Stimulated activated CD8-positive, alpha-beta memory T cell treated with anti-CD3 and anti-CD28 coated beads, Interleukin-2, amount 100 ng/mL, for 48 hours (primary cell): ENCODE data around the gene YTHDC2.
"Not testable (repeated sequence)": the region's sequence is repeated elsewhere in the genome, so short reads cannot be mapped to it uniquely, and the experiment has no call there.

ENCODE experiments used
- DNase-seq, 2 donors: peaks; one replicate each; pipeline ENCODE4 v3.0.0-alpha.2; 2020; ENCODE audit warnings: low read depth in 2 of 2

YTHDC2 gene

DNA sequence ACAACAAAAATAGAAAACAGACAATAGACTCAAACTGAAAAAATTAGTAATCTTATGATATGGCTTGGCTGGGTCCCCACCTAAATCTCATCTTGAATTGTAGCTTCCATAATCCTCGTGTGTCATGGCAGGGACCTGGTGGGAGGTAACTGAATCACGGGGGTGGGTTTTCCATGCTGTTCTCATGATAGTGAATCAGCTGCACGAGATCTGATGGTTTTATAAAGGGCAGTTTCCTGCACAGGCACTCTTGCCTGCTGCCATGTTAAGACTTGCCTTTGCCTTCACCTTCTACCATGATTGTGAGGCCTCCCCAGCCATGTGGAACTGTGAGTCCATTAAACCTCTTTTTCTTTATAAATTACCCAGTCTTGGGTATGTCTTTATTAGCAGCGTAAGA, 89.8 kb downstream of the YTHDC2 start:
- not testable (repeated sequence) for DNase-seq

GRCh38 chr5:113606298-113607134, 93.0 kb downstream of the YTHDC2 start:
- DNase-seq, result no peak

DNA sequence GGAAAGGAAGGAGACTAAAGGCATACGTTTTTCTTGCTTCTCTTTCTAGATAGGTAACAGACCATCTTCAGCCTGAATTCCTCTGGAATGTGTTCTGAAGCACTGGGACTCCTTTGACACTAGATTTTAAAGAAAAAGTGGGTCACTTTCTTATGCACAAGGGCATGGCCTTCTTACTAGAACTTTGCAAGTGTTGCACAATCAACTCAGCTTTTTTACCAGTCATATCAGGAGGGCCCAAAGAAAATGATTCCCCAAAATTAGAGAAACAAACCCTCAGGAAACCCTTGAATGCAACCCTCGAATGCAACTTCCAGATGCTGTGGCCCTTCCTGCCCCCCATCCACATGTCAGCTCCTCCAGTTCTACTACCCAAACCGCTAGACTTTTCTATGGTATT, 93.9 kb downstream of the YTHDC2 start:
- DNase-seq, result no peak

DNA sequence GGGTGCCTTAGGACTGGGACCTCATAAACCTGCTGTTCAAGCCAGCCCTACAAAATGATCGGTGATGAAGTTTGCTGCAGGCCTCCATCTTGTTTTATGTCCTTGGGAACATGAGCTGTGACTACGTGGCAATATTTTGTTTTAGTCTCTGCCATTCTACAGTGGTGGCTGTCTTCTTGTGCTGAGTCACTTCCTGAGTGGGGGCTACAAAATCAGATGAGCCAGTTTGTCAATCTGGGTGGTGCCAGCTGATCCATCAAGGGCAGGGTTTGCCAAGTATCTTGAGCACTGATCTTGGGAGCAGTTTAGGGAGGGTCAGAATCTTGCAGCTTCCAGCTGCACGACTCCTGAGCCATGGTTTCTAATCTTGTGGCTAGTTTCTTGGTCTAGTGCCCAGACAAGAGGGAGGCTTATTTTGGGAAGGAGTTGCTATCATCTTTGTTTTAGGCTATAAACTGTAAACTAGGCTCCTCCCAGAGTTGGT, 94.7 kb downstream of the YTHDC2 start:
- no peak for DNase-seq

GRCh38 chr5:113612060-113612496, 98.6 kb downstream of the YTHDC2 start:
- no peak for DNase-seq

- DNase-seq, result no peak
These were observed 100.7 kb downstream of the YTHDC2 start for GRCh38 chr5:113614191-113614590.

DNA sequence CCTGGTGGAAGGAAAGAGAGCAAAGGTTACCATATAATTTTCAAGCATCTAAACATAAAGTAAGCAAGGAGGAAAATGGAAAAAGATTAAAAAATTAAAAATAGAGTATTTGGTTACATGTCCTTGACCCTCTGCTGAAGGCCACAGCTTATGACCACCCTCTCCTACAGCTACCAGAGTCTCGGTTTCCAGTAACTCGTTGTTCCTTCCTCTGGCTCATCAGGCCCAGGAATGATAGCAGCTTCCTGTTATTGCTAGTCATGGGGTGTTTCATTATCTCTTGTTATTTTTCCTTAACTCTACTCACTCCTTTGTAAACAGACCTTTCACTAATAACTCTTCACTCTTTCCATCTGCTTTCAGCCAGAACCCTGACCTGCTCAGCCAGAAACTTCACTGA, 102.2 kb downstream of the YTHDC2 start:
- no peak for DNase-seq

- no peak for DNase-seq
These were observed 103.8 kb downstream of the YTHDC2 start for GRCh38 chr5:113617191-113617796.

GRCh38 chr5:113632996-113633395, 119.5 kb downstream of the YTHDC2 start:
- DNase-seq, result no peak

GRCh38 chr5:113634957-113635356, 121.5 kb downstream of the YTHDC2 start:
- DNase-seq, result no peak

DNA sequence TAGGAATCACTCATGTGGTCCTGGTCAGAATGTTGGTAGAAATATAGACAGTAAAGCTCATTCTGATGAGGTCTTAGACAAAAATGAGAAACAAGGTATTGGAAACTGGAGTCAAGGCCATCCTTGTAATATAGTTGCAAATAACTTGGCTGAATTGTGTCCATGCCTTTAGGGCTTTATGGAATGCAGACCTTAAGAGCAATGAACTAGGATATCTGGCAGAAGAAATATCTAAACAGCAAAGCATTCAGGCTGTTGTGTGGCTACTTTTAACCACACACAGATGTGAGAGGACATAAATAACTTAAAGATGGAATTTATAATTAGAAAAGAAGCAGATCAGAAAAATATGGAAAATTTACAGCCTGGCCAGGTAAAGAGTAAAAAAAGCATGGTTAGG, 128.2 kb downstream of the YTHDC2 start:
- DNase-seq, result no peak
